ENCODE results near the gene CHRNA3.
A peak's percentile ranks its signal among the peaks of the same experiment; 100 is the strongest.
"Not testable (repeated sequence)": the region's sequence is repeated elsewhere in the genome, so short reads cannot be mapped to it uniquely, and the experiment has no call there.

Gene CHRNA3

GRCh38 chr15:78616506-78616905 is 4.3 kb downstream of the CHRNA3 start:
- DNase-seq = no peak

- no peak for DNase-seq
Measured at GRCh38 chr15:78615151-78615589, 5.6 kb downstream of the CHRNA3 start.

GRCh38 chr15:78614021-78614420 is 6.8 kb downstream of the CHRNA3 start:
- DNase-seq = no peak

GRCh38 chr15:78609551-78609950 is 11.2 kb downstream of the CHRNA3 start:
- not testable (repeated sequence) for DNase-seq

GRCh38 chr15:78605680-78606079 is 15.1 kb downstream of the CHRNA3 start:
- no peak for DNase-seq

GRCh38 chr15:78605201-78605600 is 15.6 kb downstream of the CHRNA3 start:
- DNase-seq = no peak

GRCh38 chr15:78604420-78604819 is 16.4 kb downstream of the CHRNA3 start:
- no peak for DNase-seq

GRCh38 chr15:78603467-78603866 is 17.3 kb downstream of the CHRNA3 start:
- no peak for DNase-seq

- DNase-seq = no peak
Measured at GRCh38 chr15:78599189-78599588, 21.6 kb downstream of the CHRNA3 start.

GRCh38 chr15:78598348-78598747 is 22.4 kb downstream of the CHRNA3 start:
- no peak for DNase-seq

- no peak for DNase-seq
Measured at GRCh38 chr15:78597583-78597982, 23.2 kb downstream of the CHRNA3 start.

- no peak for DNase-seq
Measured at GRCh38 chr15:78574944-78575343, 45.9 kb downstream of the CHRNA3 start.

GRCh38 chr15:78573416-78573815 is 47.4 kb downstream of the CHRNA3 start:
- no peak for DNase-seq

GRCh38 chr15:78571382-78571781 is 49.4 kb downstream of the CHRNA3 start:
- no peak for DNase-seq

GRCh38 chr15:78570710-78571109 is 50.1 kb downstream of the CHRNA3 start:
- DNase-seq = no peak

GRCh38 chr15:78567531-78567930 is 53.3 kb downstream of the CHRNA3 start:
- no peak for DNase-seq

- peak; percentile 20 for DNase-seq
Measured at GRCh38 chr15:78565951-78566774, 54.6 kb downstream of the CHRNA3 start.

- DNase-seq = peak; percentile 80
Measured at GRCh38 chr15:78565097-78565950, 55.5 kb downstream of the CHRNA3 start, which contains the start of gene CHRNA5. Gene CHRNA5 (plus strand): TSS chr15:78565520. CDS start chr15:78565720, 200 bp downstream.

GRCh38 chr15:78564743-78565096 is 56.1 kb downstream of the CHRNA3 start:
- DNase-seq = no peak

GRCh38 chr15:78563092-78563491 is 57.7 kb downstream of the CHRNA3 start:
- DNase-seq = no peak

- DNase-seq = no peak
Measured at GRCh38 chr15:78561490-78561889, 59.3 kb downstream of the CHRNA3 start.

- DNase-seq = not testable (repeated sequence)
Measured at GRCh38 chr15:78560201-78560600, 60.6 kb downstream of the CHRNA3 start.

GRCh38 chr15:78552597-78552996 is 68.2 kb downstream of the CHRNA3 start:
- no peak for DNase-seq

GRCh38 chr15:78551902-78552301 is 68.9 kb downstream of the CHRNA3 start:
- no peak for DNase-seq
